HTERT RPE-1 (cell line): ENCODE data around the gene NFS1.

Experiments used
- in situ Hi-C: fragments of 300-500 bp; cut with MboI; formaldehyde crosslinking; loops from 4 replicates; pipeline ENCODE4 v1.14.3; 2020; ENCODE audit warnings: low sequenced_read_pairs

NFS1 gene

GRCh38 chr20:35644806-35645205, 54.3 kb downstream of the NFS1 start:
- in situ Hi-C loops = no loop called here

DNA sequence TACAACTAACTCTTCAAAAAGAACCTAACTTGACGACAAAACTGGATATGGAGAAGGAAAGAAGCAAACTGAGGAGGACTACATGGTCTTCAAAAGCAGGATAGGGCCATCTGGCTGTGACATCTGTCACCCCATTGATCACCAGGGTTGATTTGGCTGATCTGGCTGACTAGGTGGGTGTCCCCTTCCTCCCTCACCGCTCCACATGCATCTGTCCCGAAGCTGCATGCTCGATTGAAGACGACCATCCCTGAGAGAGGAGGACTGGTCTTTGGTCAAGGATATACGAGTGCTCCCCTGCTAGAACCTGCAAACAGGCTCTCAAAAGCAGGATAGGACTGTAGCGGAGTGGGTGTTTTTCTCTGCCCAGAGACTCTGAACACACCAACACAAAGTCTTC, 56.1 kb downstream of the NFS1 start:
- in situ Hi-C loops = no loop called here

- in situ Hi-C loops = no loop called here
Observed at GRCh38 chr20:35641743-35642142, 57.4 kb downstream of the NFS1 start.

GRCh38 chr20:35640724-35641123, 58.4 kb downstream of the NFS1 start:
- in situ Hi-C loops = no loop called here

GRCh38 chr20:35638751-35639150, 60.4 kb downstream of the NFS1 start:
- in situ Hi-C loops = no loop called here

GRCh38 chr20:35637276-35637675, 61.9 kb downstream of the NFS1 start:
- in situ Hi-C loops = no loop called here

- in situ Hi-C loops = no loop called here
Observed at GRCh38 chr20:35636095-35636494, 63.1 kb downstream of the NFS1 start.

GRCh38 chr20:35635652-35636051, 63.5 kb downstream of the NFS1 start:
- in situ Hi-C loops = no loop called here

DNA sequence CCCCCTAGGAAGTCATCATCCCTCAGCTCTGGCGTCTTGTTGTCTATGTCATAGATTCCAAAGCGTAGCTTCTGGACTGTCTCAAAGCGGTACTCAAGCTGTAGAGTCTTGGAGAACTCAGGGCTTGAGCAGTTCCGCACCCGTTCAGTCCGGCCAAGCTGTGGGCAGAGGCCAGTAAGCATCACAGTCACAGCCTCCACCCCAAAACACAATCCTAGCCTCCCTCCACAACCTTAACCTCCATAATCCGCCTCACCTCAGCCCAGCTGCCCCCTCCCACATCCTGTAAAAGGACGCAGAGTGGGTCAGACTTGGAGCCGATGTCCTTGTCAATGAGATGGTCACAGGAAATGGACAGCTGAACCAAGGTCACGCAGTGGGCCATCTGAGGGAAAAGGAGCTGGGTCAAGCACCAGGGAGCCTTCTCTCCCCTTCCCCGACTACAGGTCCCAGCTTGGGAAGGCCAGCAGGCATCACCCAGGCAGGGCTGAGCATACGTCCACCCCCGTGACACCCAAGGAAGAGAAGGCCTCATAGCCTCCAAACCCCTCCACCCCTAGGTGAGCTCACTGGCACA, 66.5 kb downstream of the NFS1 start:
- in situ Hi-C loops = no loop called here

DNA sequence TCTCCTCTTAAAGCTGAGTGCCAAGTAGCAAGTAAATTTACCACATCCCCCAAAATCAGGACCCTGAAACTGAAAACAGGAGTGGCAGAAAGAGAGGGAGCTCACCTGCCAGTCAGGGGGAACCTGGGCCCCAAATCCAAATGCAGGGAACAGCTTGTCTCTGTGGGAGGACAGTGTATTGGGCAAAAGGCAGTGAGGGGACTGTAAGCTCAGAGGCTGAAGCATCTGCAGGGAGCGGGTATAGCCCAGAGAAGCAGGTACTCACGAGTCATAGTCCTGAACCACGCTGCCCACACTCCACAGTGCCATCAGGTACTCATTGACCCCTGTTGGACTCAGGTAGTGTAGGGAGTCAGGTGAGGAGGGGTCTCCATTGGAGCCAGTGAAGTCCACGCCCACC, 68.5 kb downstream of the NFS1 start:
- in situ Hi-C loops = no loop called here

GRCh38 chr20:35629427-35630145, 69.6 kb downstream of the NFS1 start:
- in situ Hi-C loops = no loop called here

- in situ Hi-C loops = no loop called here
Observed at GRCh38 chr20:35627121-35627520, 72.0 kb downstream of the NFS1 start.

GRCh38 chr20:35626386-35627001, 72.7 kb downstream of the NFS1 start:
- in situ Hi-C loops = no loop called here

GRCh38 chr20:35625584-35626385, 73.4 kb downstream of the NFS1 start:
- in situ Hi-C loops = no loop called here

- in situ Hi-C loops = no loop called here
Observed at GRCh38 chr20:35621560-35621946, 77.6 kb downstream of the NFS1 start.

- in situ Hi-C loops = no loop called here
Observed at GRCh38 chr20:35620818-35621559, 78.2 kb downstream of the NFS1 start.

DNA sequence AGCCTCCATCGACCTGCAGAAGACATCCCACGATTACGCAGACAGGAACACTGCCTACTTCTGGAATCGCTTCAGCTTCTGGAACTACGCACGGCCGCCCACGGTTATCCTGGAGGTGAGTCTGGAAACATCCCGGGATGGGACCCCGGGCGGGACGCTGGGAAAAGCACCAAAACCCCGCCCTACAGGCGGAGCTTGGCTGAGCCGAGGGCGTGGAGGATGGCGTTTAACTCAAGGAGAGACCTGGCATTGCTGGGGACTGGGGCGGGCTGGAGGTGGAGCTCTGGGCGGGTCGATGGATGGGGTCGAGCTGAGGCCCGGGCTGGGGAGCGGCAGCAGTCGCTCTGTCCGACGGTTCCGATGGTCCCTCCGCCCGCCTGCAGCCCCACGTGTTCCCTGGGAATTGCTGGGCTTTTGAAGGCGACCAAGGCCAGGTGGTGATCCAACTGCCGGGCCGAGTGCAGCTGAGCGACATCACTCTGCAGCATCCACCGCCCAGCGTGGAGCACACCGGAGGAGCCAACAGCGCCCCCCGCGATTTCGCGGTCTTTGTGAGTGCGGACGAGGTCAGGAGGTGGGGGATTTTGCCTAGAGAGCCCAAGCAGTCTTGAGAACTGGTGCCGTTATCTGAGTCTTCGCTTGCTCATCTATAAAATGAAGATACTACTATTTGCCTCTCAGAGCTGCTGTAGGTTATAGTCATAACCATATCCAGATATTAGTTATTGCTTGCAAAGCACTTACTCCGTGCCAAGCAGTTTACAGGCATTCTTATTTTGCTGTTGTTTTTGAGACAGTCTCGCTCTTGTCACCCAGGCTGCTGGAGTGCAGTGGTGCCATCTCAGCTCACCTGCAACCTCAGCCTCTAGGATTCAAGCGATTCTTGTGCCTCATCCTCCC, 79.7 kb downstream of the NFS1 start:
- in situ Hi-C loops = no loop called here

GRCh38 chr20:35618263-35619131, 80.7 kb downstream of the NFS1 start:
- in situ Hi-C loops = no loop called here
